ENCODE results near the gene ELMO1.

Gene ELMO1

DNA sequence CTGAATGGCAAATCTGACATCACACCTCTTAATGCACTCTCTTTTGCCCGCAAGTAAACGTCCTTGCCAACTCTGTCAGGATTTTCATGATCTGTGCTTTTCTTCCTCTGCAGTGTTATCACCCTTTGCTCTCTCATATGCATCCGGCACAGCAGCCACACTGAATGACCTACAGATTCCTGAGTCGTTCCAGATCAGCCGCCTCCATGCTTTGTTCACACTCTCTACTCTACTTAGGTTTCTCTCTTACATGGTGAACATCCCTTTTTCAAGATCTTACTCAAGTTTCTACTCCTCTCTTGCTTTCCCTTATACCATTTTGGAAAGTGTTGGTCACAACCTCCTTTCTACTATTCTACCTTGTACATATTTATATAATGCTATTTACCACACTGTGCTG lies 596.6 kb downstream of the ELMO1 start:
- DNase-seq, result no peak

DNA sequence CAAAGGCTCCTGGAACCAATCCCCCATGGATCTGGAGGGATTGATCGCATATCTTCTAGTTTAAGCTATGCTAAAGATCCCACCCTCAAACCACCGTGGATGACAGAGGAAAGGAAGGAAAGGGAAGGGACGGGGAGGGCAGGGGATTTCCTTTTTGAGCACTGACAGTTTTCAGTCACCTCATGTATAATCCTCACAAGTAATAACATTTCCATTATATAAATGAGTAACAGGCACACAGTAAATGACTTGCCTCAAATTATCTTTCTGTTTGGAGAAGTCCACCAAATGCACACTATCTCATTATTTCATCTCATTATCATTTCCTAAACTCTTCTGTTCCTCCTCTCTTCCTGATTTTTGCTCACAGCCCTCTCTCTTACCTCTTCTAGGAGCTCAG lies 597.3 kb downstream of the ELMO1 start:
- no peak for DNase-seq

DNA sequence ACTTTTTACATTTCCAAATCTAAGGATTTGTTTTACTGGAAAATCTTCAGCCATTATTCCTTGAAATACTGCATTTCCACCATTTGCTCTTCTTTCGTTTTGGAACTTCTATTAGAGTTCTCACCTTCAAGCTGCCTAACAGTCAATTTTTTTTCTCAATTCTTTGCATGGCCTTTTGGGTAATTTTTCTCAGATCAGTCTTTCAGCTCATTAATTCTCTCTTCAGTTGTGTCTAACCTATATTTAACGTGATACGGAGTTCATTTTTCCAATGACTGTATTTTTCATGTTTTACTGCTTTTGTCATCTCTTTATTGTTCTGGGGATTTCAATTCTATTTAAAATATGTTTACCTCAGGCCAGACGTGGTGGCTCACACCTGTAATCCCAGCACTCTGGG lies 600.7 kb downstream of the ELMO1 start:
- DNase-seq, result no peak

DNA sequence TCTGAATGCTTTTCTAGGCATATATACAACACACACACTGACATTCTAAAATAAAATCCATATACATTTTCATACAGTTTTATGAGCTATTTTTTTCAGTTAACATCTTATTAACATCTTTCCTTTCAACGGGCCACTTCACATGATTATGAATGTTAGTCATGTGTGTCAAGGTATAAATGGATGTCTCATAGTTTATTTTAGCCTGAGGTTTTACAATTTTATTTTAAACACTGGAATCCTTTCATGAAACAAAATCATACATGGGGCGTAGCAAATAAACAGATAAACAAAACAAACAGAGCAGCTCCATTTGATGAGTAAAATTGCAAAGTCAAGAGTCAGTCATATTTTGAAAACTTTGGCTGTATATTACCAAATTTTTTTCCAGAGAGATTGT lies 604.3 kb downstream of the ELMO1 start:
- DNase-seq, result no peak

DNA sequence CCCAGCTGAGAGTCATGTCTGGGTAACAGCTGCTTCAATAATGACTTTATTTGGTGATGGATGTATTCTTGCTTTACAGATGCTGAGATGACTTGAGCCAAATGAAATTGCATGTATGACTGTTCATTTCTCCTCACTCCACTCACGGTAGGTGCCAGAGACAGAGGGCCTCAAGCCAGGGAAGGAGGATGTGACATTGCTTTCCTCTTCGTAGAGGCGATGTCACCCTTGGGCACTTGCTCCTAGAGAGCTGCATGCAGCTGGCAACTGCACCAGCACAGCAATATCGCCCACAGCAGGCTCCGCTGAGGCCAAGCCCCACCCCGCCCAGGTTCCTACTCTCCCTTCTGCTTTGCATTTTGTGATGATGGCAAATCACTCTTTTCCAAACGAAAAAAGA lies 607.8 kb downstream of the ELMO1 start:
- DNase-seq, result no peak

DNA sequence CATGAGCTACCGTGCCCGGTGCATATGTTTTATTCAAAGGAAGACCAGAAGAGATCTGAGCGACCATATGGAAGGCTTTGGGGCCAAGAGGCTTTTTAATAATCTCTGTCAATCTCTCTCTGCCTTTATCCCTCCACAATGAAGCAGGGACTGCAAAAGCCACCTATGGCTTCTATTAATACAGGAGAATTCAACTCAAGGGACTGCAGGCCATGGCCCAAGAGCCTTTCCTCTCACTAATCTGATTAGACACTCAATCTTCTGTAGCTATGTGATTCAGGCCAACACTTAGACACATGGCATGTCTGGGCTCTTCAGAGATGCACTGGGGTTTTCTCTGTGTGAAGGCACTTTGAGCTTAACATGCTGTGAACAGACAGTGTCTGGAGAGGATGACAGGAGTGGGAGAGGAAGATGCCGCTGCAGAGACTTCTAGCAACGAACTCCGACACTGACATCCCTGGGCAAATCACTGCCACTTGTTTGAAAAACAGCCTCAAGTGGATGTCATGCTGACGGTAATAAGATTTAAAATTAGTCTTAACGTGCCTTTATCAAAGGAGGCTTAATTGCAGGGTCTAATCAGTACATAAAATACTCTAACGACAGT lies 609.9 kb downstream of the ELMO1 start:
- DNase-seq, result no peak

DNA sequence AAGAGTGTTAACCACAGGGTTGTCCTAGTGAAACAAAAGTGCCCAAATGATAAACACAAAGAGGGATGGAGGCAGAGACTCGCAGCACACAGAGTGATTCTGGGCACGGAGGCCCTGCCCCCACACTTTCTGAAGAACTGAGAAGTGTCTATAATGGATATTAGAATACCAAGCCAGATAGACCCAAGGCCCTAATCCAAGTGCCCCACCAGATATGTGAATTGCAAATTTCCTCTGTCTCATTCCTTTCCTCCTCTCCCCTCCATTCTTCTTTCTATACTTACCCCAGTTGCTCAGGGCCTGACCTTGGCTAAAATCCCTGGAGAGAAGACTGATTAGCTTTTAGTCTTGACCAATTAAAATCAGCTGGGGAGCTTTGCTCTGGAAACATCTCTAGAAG lies 617.6 kb downstream of the ELMO1 start:
- DNase-seq, result no peak

DNA sequence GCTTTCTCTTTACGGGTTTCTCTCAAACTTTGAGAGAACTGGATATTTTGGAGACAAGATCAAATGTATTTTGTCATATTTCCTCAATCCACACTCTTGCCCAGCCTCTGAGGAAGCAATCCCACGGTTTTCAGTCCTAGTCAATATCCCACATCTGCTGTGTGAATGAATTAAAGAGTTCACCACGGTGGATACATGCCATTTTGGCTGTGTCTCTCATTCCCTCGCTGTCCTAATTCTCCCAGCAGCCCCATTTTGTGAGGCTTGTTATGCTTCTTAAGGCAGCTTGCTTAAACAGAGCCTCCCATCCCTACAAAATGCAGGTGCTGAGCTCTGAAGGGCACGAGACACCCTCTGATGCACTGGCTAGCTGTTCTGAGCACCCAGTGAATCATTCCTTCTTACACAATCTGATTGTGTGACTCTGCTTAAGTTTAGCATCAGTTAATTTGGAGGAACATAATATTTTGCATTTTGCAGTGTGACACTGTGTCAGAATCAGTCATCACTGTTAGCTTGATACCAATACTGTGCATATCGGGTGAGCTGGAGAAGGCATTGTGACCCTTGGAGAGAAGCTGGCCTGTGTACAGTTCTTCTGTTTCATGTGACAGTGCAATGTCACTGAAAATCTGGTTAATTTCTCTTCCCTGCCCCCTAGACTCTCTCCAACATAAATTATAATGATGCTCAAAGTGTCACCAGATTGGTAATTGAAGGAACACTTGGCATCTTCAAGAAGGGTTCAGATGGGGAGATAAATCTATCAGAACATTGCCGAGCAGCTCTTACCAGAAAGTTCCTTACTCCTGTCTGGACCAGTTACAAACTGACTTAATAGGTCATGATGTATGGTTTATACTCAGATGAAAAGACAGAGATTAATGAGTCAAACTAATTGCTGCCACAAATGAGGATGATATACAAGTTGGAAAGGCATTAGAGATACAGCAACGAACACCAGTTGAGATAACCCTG lies 620.6 kb downstream of the ELMO1 start:
- no peak for DNase-seq

DNA sequence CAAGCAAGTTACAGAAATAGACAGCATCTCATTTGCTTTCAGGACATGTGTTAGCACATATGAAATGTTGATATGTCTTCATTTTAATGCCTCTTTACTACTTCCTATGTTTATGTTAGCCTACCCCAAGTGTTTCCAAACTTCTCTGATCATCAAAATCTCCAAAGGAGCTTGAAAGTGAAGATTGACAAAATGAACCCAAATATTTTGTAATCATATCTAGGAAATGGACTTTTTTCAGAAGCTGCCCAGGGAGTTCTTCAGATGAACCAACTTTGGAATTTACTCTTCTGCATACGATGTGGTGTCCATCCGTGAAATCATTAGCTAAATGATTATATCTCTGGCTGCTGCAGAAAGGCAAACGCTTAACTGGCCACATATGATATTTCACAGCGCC lies 623.2 kb downstream of the ELMO1 start:
- DNase-seq, result no peak

DNA sequence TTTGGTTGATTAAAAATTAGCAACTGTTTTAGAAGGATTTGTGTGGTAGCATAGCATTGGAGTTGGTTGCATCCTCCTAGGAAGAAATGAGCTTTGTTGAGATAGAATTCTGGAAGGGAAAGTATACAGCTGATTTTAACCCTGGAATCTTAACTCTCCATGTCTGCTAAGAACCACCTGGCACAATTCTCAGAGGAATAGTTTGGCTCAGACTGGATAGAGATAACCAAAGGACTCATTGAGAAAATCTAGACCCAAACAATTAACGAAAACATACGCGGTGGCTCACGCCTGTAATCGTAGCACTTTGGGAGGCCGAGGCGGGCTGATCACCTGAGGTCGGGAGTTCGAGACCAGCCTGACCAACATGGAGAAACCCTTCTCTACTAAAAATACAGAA lies 625.3 kb downstream of the ELMO1 start:
- DNase-seq, result peak; percentile 1

DNA sequence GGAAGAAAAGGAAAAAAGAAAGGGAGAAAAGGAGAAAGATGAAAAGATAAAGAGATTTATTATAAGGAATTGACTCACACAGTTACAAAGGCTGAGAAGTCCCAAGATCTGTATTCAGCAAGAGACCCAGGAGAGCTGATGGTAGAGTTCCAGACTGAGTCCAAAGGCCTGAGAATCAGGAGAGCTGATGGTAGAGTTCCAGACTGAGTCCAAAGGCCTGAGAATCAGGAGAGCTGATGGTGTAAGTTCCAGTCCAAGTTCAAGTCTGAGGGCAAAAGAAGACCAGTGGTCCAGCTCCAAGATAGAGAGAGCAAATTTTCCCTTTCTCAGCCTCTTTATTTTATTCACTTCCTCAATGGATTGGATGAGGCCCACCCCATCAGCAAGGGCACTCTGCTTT lies 627.0 kb downstream of the ELMO1 start:
- no peak for DNase-seq

DNA sequence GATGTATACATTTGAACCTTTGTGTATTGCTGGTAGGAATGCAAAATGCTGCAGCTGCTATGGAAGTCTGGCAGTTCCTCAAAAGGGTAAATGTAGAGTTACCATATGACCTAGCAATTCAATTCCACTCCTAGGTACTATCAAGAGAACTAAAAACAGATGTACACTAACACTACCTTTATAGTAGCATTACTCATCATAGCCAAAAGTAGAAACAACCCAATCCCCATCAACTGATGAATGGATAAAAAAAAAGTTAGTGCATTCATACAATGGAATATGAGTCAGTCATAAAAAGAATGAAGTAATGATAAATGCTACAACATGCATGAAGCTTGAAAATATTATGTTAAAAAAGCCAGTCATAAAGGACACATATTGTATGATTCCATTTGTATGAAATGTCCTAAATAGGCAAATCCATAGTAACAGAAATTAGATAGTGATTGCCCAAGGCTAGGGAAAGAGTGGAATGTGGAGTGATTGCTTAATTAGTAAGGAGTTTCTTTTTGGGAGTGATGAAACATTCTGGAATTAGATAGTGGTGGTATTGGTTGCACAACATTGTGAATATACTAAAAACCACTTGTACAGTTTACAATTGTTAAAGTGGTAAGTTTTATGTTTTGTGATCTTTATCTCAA lies 628.0 kb downstream of the ELMO1 start:
- no peak for DNase-seq

DNA sequence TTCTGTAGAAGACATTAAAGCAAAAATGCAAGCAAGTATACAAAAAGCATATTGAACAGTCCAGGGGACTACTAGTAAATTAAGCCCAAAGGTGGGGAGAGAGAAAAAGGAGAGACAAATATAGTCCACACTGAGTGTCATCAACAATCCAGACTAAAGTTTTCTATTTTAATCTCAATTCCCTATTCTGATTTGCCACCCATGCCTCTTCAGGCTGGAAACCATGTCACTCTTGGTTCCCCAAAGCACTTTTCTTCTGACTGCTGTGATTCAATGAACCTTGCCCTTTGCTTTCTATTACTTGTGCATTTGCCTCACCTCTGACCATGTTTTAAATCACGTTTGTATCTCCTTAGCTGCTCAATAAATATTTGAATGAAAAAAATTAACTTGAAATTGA lies 629.0 kb downstream of the ELMO1 start:
- DNase-seq, result no peak

DNA sequence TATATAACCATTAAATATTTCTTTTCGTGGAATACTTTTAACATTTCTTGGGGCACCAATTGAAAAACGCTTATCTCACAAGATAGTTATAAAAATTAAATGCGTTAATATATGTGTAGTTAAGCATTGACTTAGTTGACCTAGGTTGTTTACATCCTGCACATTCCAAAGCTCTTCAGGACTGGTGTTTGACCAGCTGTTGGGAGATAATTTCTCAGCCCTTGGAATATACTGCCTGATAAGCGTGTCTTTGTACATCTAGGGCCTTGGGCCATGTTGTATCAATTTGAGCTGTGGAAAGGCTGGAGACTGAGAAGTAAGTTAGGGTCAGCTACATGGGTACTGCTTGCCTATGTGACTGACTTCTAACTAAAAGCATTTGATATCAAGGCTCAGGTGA lies 634.4 kb downstream of the ELMO1 start:
- no peak for DNase-seq

DNA sequence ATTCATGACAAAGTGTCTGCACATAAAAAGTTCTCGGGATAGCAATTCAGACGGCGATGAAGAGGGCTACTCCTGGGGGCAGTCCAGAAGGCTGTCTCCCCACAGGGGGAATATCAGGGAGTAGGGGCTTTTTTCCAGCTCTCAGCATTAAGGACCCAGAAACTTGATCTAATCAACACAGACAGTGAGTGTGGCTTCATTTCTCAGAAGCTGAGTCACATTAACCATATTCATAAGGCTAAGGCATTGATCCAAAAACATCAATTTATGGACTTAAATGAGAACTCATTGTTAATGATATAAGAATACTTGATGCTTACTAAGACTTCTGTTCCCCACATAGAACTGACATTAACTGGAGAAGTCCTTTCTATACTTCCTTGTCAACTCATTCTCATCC lies 636.9 kb downstream of the ELMO1 start:
- DNase-seq, result no peak

DNA sequence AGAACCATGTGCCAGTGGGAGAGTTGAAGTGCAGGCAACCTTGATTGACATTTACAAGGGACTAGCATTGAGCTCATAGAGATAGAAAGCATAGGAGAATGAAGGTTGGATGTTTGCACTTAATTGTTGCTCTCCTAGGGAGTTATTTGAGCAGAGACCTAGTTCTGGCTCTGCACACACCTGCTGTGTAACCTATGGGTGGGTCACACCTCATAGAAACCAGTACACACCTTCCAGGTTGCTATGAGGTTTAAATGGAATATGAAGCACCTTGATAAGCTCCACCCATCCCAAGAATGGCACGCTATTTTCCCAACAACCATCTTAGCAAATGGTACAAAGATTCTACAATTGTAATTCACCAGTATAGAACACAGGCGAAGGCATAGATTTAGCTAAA lies 638.2 kb downstream of the ELMO1 start:
- no peak for DNase-seq

DNA sequence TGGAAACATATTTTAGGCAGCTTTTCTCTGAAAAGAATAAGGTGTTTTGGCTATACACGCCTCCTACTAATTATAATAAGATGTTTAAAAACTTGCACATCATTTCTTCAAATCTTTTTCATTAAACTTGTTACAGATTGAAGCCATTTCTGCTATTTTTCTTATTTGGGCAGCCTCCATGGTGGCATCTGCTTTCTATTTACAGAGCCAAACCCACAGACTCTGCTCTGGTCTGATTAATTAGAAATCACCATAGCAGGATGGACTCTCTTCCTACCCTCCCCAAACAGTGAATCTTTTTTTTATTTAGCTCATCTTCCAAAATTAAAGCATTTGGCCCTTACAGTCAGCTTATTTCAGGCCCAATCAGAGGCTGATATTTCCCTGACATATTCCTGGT lies 638.6 kb downstream of the ELMO1 start:
- no peak for DNase-seq

DNA sequence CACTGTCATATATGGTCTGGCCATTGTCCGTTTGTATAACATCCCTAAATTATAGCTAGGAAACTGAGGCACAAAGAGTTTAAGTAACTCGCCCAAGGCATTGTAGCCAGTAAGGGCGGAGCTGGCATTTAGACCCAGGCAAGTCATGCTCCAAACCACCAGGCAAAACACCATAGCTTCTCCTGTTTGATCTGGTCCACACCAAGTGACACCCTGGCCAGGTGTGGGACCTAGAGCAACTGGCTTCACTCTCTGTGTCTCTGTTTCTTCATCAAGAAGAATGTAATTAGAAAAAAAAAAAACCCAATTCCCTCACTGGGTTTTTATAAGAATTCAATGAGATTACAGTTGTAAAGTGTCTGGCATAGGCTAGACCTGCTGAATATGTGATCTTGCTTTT lies 639.2 kb downstream of the ELMO1 start:
- no peak for DNase-seq

DNA sequence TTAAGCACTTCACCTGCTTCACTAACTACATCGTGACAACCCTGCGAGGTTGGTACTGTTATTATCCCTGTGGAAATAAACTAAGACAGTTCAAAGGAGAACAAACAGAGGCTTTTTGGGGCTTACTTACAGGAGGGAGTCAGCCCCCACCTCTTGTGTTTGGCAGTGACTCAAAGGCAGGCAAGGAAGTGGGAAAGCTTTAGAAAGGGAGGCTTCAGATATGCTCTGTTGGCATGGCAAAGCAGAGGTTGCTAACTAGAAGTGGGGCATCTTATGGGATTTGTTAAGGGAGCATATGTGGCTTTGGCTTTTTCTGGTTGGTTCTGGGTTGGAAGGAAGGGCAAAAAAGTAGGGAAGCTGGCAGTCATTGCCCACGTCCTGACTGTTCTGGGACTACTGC lies 639.6 kb downstream of the ELMO1 start:
- DNase-seq, result no peak

DNA sequence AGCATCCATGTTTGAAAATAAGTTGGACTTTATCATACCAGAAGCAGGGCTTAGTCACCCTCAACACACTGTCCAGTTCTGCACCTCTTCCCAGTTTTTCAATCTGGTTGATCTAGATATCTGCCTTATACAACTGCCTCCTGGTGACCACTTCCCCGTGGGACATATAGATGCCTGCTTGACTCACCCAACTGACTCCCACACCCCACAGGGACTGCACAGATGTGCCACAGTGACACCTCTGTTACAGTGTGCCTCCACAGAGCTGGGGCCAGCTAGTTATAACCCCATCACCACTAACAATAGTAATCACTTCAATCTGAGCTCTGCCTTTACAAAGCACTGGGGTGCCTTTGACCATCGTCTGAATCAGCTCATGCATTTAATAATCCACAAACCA lies 641.8 kb downstream of the ELMO1 start:
- no peak for DNase-seq

All from NCI-H2171 (cell line).